Measurements from ENCODE around the gene UGT1A6. TPM values are rescaled to one million over a fixed set of nuclear protein-coding genes. Genes with fewer than 3 reads are reported as not detected.
"Not testable (repeated sequence)": the region's sequence is repeated elsewhere in the genome, so short reads cannot be mapped to it uniquely, and the experiment has no call there.

Gene UGT1A6
- total RNA-seq = 0.13 and 0.27 TPM in 2 replicates

- Histone ChIP-seq H3K27me3 (ENCODE audit: control insufficient read depth, insufficient read depth, low read length) (no peaks in the 10 kb centered on the region), H3K36me3 (ENCODE audit: control insufficient read depth, insufficient read depth, low read length) (no peaks in the 10 kb centered on the region), H3K4me3 (ENCODE audit: low read depth, low read length) (no peak within 1 kb of the TSS)
- no peak for TF ChIP-seq CTCF (IDR thresholded peaks at IDR 0.05; ENCODE audit: insufficient read depth, low read length, poor library complexity, severe bottlenecking)
- DNase-seq (ENCODE audit: low read depth) = no peak
These were observed at the start of gene UGT1A6 for GRCh38 chr2:233692648-233693047. Gene UGT1A6 (plus strand): TSS chr2:233692890. CDS start chr2:233693005, 115 bp downstream.

GRCh38 chr2:233643128-233643527, 49.6 kb upstream of the UGT1A6 start:
- no peak for TF ChIP-seq CTCF (IDR thresholded peaks at IDR 0.05; ENCODE audit: insufficient read depth, low read length, poor library complexity, severe bottlenecking)
- no peaks in the 10 kb centered on the region for H3K27me3 ChIP-seq (ENCODE audit: control insufficient read depth, insufficient read depth, low read length)
- H3K4me3 ChIP-seq (ENCODE audit: low read depth, low read length) = no peak overlapping the region
- H3K36me3 ChIP-seq (ENCODE audit: control insufficient read depth, insufficient read depth, low read length) = no peaks in the 10 kb centered on the region
- DNase-seq (ENCODE audit: low read depth) = no peak

GRCh38 chr2:233646033-233646432, 46.7 kb upstream of the UGT1A6 start:
- not testable (repeated sequence) for DNase-seq (ENCODE audit: low read depth); H3K4me3 ChIP-seq (ENCODE audit: low read depth, low read length)

GRCh38 chr2:233650981-233651380, 41.7 kb upstream of the UGT1A6 start:
- no peak for DNase-seq (ENCODE audit: low read depth)
- H3K36me3 ChIP-seq (ENCODE audit: control insufficient read depth, insufficient read depth, low read length) = no peaks in the 10 kb centered on the region
- H3K27me3 ChIP-seq (ENCODE audit: control insufficient read depth, insufficient read depth, low read length) = no peaks in the 10 kb centered on the region
- no peak overlapping the region for H3K4me3 ChIP-seq (ENCODE audit: low read depth, low read length)
- no peak for TF ChIP-seq CTCF (IDR thresholded peaks at IDR 0.05; ENCODE audit: insufficient read depth, low read length, poor library complexity, severe bottlenecking)

More at GRCh38 chr2:233646033-233646432, 46.7 kb upstream of the UGT1A6 start:
- not testable (repeated sequence) for H3K36me3 ChIP-seq (ENCODE audit: control insufficient read depth, insufficient read depth, low read length); H3K27me3 ChIP-seq (ENCODE audit: control insufficient read depth, insufficient read depth, low read length)

GRCh38 chr2:233651430-233651829, 41.3 kb upstream of the UGT1A6 start:
- no peak for TF ChIP-seq CTCF (IDR thresholded peaks at IDR 0.05; ENCODE audit: insufficient read depth, low read length, poor library complexity, severe bottlenecking)
- no peak for DNase-seq (ENCODE audit: low read depth)
- Histone ChIP-seq H3K36me3 (ENCODE audit: control insufficient read depth, insufficient read depth, low read length) (no peaks in the 10 kb centered on the region), H3K4me3 (ENCODE audit: low read depth, low read length) (no peak overlapping the region), H3K27me3 (ENCODE audit: control insufficient read depth, insufficient read depth, low read length) (no peaks in the 10 kb centered on the region)

GRCh38 chr2:233654501-233654900, 38.2 kb upstream of the UGT1A6 start:
- Histone ChIP-seq H3K4me3 (ENCODE audit: low read depth, low read length) (no peak overlapping the region), H3K36me3 (ENCODE audit: control insufficient read depth, insufficient read depth, low read length) (no peaks in the 10 kb centered on the region), H3K27me3 (ENCODE audit: control insufficient read depth, insufficient read depth, low read length) (no peaks in the 10 kb centered on the region)
- DNase-seq (ENCODE audit: low read depth) = no peak
- TF ChIP-seq CTCF (IDR thresholded peaks at IDR 0.05; ENCODE audit: insufficient read depth, low read length, poor library complexity, severe bottlenecking) = no peak
